Measurements from ENCODE around the gene ZNF70. TPM values are rescaled to one million over a fixed set of nuclear protein-coding genes. Genes with fewer than 3 reads are reported as not detected.
A peak's percentile ranks its signal among the peaks of the same experiment; 100 is the strongest.

The ZNF70 gene
- total RNA-seq, 1 experiment from 2014 or later: 6.5 TPM

GRCh38 chr22:23760056-23760455 is 9.1 kb upstream of the ZNF70 start:
- no peaks in the 10 kb centered on the region for H3K9me3 Mint-ChIP-seq (ENCODE audit: low read depth, unreplicated experiment)

GRCh38 chr22:23759566-23759965 is 8.7 kb upstream of the ZNF70 start:
- BruUV-seq (replicated peaks): no TSS peak
- H3K27me3 Mint-ChIP-seq (ENCODE audit: unreplicated experiment): no peaks in the 10 kb centered on the region
- no peak overlapping the region for H3K27ac Mint-ChIP-seq (ENCODE audit: unreplicated experiment)
- no peak for DNase-seq
- H3K36me3 Mint-ChIP-seq (ENCODE audit: insufficient read depth, unreplicated experiment): peaks cover 11% of the 10 kb centered on the region
- TF ChIP-seq CTCF (IDR thresholded peaks at IDR 0.05; ENCODE audit: unreplicated experiment): no peak
- H3K4me3 Mint-ChIP-seq (ENCODE audit: low read depth, unreplicated experiment): no peak overlapping the region
- intact Hi-C loops (cut with micrococcal nuclease; ENCODE audit: unreplicated experiment): no loop called here
- H3K4me1 Mint-ChIP-seq (ENCODE audit: low read depth, unreplicated experiment): no peaks in the 10 kb centered on the region
- no peaks in the 10 kb centered on the region for H3K9me3 Mint-ChIP-seq (ENCODE audit: low read depth, unreplicated experiment)
- CTCF ChIA-PET: no interaction called here

More at GRCh38 chr22:23760056-23760455, 9.1 kb upstream of the ZNF70 start:
- CTCF ChIA-PET: interaction anchor here (1.0 kb wide), 1 partner anchor 11 kb away, joined by 4 read pairs; no protein-coding TSS in a partner anchor
- H3K36me3 Mint-ChIP-seq (ENCODE audit: insufficient read depth, unreplicated experiment): peaks cover 11% of the 10 kb centered on the region
- no peak for DNase-seq
- intact Hi-C loops (cut with micrococcal nuclease; ENCODE audit: unreplicated experiment): no loop called here
- no peak for TF ChIP-seq CTCF (IDR thresholded peaks at IDR 0.05; ENCODE audit: unreplicated experiment)
- no peaks in the 10 kb centered on the region for H3K27me3 Mint-ChIP-seq (ENCODE audit: unreplicated experiment)
- H3K27ac Mint-ChIP-seq (ENCODE audit: unreplicated experiment): no peak overlapping the region
- TSS peak; percentile 2 for BruUV-seq (replicated peaks)
- H3K4me3 Mint-ChIP-seq (ENCODE audit: low read depth, unreplicated experiment): no peak overlapping the region
- H3K4me1 Mint-ChIP-seq (ENCODE audit: low read depth, unreplicated experiment): peaks cover 2% of the 10 kb centered on the region

GRCh38 chr22:23756891-23757290 is 6.0 kb upstream of the ZNF70 start:
- CTCF ChIA-PET: interaction anchor here (0.7 kb wide), 1 partner anchor 271 kb away, joined by 3 read pairs; no protein-coding TSS in a partner anchor
- Mint-ChIP-seq H3K9me3 (ENCODE audit: low read depth, unreplicated experiment) (no peaks in the 10 kb centered on the region), H3K4me1 (ENCODE audit: low read depth, unreplicated experiment) (no peaks in the 10 kb centered on the region), H3K27ac (ENCODE audit: unreplicated experiment) (no peak overlapping the region), H3K36me3 (ENCODE audit: insufficient read depth, unreplicated experiment) (peaks cover 13% of the 10 kb centered on the region), H3K4me3 (ENCODE audit: low read depth, unreplicated experiment) (no peak overlapping the region), H3K27me3 (ENCODE audit: unreplicated experiment) (no peaks in the 10 kb centered on the region)
- BruUV-seq (replicated peaks): no TSS peak
- intact Hi-C loops (cut with micrococcal nuclease; ENCODE audit: unreplicated experiment): no loop called here
- TF ChIP-seq CTCF (IDR thresholded peaks at IDR 0.05; ENCODE audit: unreplicated experiment): no peak
- no peak for DNase-seq

GRCh38 chr22:23755711-23756110 is 4.8 kb upstream of the ZNF70 start:
- Mint-ChIP-seq H3K9me3 (ENCODE audit: low read depth, unreplicated experiment) (no peaks in the 10 kb centered on the region), H3K4me1 (ENCODE audit: low read depth, unreplicated experiment) (peaks cover under 1% of the 10 kb centered on the region), H3K27ac (ENCODE audit: unreplicated experiment) (no peak overlapping the region), H3K36me3 (ENCODE audit: insufficient read depth, unreplicated experiment) (peaks cover 25% of the 10 kb centered on the region), H3K4me3 (ENCODE audit: low read depth, unreplicated experiment) (no peak overlapping the region), H3K27me3 (ENCODE audit: unreplicated experiment) (no peaks in the 10 kb centered on the region)
- intact Hi-C loops (cut with micrococcal nuclease; ENCODE audit: unreplicated experiment): no loop called here
- no peak for TF ChIP-seq CTCF (IDR thresholded peaks at IDR 0.05; ENCODE audit: unreplicated experiment)
- no peak for DNase-seq
- CTCF ChIA-PET: interaction anchor here (0.6 kb wide), 1 partner anchor 94 kb away, joined by 3 read pairs; no protein-coding TSS in a partner anchor
- BruUV-seq (replicated peaks): no TSS peak
